Measurements from ENCODE around the gene IGF2BP3.

Gene IGF2BP3

GRCh38 chr7:23472956-23473843 is 2.9 kb upstream of the IGF2BP3 start:
- peak overlapping the region; percentile 95 to 99 (median 99) for H3K27ac Mint-ChIP-seq
- no peaks in the 10 kb centered on the region for H3K36me3 Mint-ChIP-seq (ENCODE audit: low read depth)
- H3K4me3 Mint-ChIP-seq = peak overlapping the region; percentile 93 to 97 (median 94)
- H3K4me1 Mint-ChIP-seq = peaks cover 25% of the 10 kb centered on the region
- no peaks in the 10 kb centered on the region for H3K9me3 Mint-ChIP-seq
- H3K27me3 Mint-ChIP-seq (ENCODE audit: low read depth) = peaks cover 8% of the 10 kb centered on the region
- TF ChIP-seq CTCF (IDR thresholded peaks at IDR 0.05; ENCODE audit: unreplicated experiment in 3 of 3) = no peak

- no peak for TF ChIP-seq CTCF (IDR thresholded peaks at IDR 0.05; ENCODE audit: unreplicated experiment in 3 of 3)
- Mint-ChIP-seq H3K4me1 (peaks cover 29% of the 10 kb centered on the region), H3K27ac (peak overlapping the region; percentile 95 to 99 (median 99)), H3K9me3 (no peaks in the 10 kb centered on the region), H3K4me3 (peak overlapping the region; percentile 93 to 97 (median 94)), H3K36me3 (ENCODE audit: low read depth) (no peaks in the 10 kb centered on the region), H3K27me3 (ENCODE audit: low read depth) (peaks cover 8% of the 10 kb centered on the region)
These were observed 2.3 kb upstream of the IGF2BP3 start for GRCh38 chr7:23472556-23472955.

GRCh38 chr7:23472046-23472445 is 1.8 kb upstream of the IGF2BP3 start:
- Mint-ChIP-seq H3K27me3 (ENCODE audit: low read depth) (peaks cover 8% of the 10 kb centered on the region), H3K4me1 (peaks cover 34% of the 10 kb centered on the region), H3K36me3 (ENCODE audit: low read depth) (no peaks in the 10 kb centered on the region), H3K4me3 (peak overlapping the region; percentile 87 to 92 (median 88)), H3K27ac (peak overlapping the region; percentile 95 to 99 (median 97)), H3K9me3 (no peaks in the 10 kb centered on the region)
- TF ChIP-seq CTCF (IDR thresholded peaks at IDR 0.05; ENCODE audit: unreplicated experiment in 3 of 3) = no peak

- H3K9me3 Mint-ChIP-seq = no peaks in the 10 kb centered on the region
- TF ChIP-seq CTCF (IDR thresholded peaks at IDR 0.05; ENCODE audit: unreplicated experiment in 3 of 3) = no peak
- H3K27me3 Mint-ChIP-seq (ENCODE audit: low read depth) = no peaks in the 10 kb centered on the region
These were observed 992 bp upstream of the IGF2BP3 start for GRCh38 chr7:23471106-23471859.

GRCh38 chr7:23469961-23470250 is 385 bp downstream of the IGF2BP3 start:
- no peak for TF ChIP-seq CTCF (IDR thresholded peaks at IDR 0.05; ENCODE audit: unreplicated experiment in 3 of 3)
- no peaks in the 10 kb centered on the region for H3K9me3 Mint-ChIP-seq
- peak overlapping the region; percentile 88 to 95 (median 94) for H3K4me3 Mint-ChIP-seq
- peaks cover 43% of the 10 kb centered on the region for H3K4me1 Mint-ChIP-seq
- H3K27ac Mint-ChIP-seq = peak overlapping the region; percentile 95 to 99 (median 96)
- no peaks in the 10 kb centered on the region for H3K27me3 Mint-ChIP-seq (ENCODE audit: low read depth)
- H3K36me3 Mint-ChIP-seq (ENCODE audit: low read depth) = peaks cover 7% of the 10 kb centered on the region

More at GRCh38 chr7:23471106-23471859, 992 bp upstream of the IGF2BP3 start:
- peak overlapping the region; percentile 95 to 99 (median 96) for H3K27ac Mint-ChIP-seq
- H3K4me3 Mint-ChIP-seq = peak overlapping the region; percentile 88 to 95 (median 94)
- H3K4me1 Mint-ChIP-seq = peaks cover 33% of the 10 kb centered on the region
- no peaks in the 10 kb centered on the region for H3K36me3 Mint-ChIP-seq (ENCODE audit: low read depth)

Measured in nephron (organoid).